ENCODE results near the gene ZGRF1. TPM values are rescaled to one million over a fixed set of nuclear protein-coding genes. Genes with fewer than 3 reads are reported as not detected.

ZGRF1 gene
- total RNA-seq, 1 donor from 2014 or later, result 7.1 TPM

DNA sequence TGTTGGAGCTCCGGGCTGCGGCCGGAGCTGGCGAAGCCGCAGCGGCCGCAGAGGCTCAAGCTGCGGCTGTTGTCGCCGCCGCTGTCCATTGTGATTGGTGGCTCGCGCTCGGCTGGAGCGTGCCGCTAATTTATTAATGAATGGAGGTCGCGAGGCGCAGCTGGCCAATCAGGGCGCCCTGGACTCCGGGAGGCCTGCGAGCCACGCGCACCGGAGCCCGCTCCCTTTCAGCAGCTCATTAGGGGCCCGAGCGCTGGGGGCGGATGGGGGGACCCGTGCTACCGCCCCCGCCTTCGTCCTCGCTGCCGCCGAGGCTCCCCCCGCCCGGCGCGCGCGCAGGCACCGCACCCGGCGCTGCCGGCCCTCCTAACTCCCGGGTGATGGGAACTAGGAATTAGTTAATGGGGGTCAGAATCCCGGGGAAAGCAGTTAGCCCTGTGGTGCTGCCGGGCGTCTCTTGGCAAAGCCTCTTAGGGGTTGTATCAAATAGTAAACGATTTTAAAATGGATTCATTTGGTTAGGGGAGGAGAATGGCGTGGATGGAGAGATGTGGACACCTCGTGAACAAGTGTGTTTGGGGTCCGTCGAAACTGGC, 120.1 kb downstream of the ZGRF1 start:
- DNase-seq (ENCODE audit: low read depth), result no peak
- TF ChIP-seq, protein P1, sequence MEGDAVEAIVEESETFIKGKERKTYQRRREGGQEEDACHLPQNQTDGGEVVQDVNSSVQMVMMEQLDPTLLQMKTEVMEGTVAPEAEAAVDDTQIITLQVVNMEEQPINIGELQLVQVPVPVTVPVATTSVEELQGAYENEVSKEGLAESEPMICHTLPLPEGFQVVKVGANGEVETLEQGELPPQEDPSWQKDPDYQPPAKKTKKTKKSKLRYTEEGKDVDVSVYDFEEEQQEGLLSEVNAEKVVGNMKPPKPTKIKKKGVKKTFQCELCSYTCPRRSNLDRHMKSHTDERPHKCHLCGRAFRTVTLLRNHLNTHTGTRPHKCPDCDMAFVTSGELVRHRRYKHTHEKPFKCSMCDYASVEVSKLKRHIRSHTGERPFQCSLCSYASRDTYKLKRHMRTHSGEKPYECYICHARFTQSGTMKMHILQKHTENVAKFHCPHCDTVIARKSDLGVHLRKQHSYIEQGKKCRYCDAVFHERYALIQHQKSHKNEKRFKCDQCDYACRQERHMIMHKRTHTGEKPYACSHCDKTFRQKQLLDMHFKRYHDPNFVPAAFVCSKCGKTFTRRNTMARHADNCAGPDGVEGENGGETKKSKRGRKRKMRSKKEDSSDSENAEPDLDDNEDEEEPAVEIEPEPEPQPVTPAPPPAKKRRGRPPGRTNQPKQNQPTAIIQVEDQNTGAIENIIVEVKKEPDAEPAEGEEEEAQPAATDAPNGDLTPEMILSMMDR (conservative IDR thresholded peaks at IDR 0.05; ENCODE audit: low read depth, low read length), result no peak
- H3K4me3 ChIP-seq (ENCODE audit: low read depth, low read length), result no peak overlapping the region

DNA sequence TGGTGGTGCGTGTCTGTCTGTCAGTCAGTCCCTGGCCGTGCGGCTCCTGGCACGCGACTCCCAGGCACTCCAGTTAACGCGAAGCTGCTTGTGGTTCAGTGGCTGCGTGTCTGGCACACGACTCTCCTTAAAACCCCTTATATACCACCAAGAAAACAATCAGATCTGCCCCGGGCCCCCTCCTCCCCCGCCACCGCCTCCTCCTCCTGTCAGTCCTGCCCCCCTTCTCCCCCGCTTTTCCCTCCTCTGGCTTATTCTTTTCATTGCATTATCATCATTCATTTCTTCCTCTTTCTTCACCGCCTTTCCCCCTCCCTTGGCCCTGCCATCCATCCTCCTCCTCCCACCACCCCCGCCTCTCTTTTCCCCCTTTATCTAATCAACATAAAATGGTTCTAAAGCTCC, 120.6 kb downstream of the ZGRF1 start, which contains the start of gene NEUROG2:
Gene NEUROG2, minus strand, starts transcription at position 115 of the 405 bp plus-strand sequence. CDS start 705 bp downstream, outside the sequence.
- peak within 1 kb of the TSS; percentile 54 for H3K4me3 ChIP-seq (ENCODE audit: low read depth, low read length)
- no peak for DNase-seq (ENCODE audit: low read depth)
- TF ChIP-seq, protein P1 (conservative IDR thresholded peaks at IDR 0.05; ENCODE audit: low read depth, low read length), result no peak

DNA sequence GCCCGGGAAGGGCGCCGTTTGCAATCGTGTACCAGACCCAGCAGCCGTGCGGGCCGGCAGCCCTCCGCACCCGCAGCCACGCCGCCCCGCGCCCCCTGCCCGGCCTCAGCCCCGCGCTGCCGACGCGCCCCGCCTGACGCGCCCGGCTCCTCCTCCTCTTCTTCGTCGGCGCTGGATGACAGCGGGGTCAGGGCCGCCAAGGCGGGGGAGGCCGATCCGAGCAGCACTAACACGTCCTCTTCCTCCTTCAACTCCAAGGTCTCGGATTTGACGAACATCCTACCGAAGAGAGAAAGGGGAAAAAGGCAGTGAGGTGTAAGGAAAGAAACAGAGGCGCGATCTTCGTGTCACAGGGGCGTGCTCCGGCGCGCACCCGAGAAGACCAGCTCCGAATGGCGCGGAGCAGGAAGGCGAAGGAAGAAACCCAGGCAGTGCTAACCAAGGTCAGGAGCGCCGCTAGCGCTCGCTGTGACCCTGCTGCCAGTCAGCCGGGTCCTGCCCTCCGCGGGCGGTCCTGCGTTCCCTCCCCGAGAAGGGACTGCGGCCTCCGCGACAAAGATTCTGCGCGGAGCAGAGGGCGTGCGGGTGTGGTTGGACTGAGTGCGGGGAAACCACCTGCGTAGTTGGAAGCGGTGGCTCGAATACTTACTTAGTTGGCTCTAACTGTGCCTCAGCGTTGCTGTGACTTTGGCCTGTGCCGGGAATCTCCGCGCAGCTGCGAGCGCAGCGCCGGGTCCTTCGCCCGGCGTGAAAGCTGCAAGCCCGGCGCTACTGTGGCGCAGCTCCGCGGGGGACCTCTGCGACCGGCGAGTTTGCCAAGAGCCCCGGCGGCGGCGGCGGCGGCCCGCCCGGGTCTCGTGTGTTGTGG, 121.3 kb downstream of the ZGRF1 start:
- TF ChIP-seq, protein P1 (conservative IDR thresholded peaks at IDR 0.05; ENCODE audit: low read depth, low read length), result no peak
- peak overlapping the region; percentile 54 for H3K4me3 ChIP-seq (ENCODE audit: low read depth, low read length)
- no peak for DNase-seq (ENCODE audit: low read depth)

DNA sequence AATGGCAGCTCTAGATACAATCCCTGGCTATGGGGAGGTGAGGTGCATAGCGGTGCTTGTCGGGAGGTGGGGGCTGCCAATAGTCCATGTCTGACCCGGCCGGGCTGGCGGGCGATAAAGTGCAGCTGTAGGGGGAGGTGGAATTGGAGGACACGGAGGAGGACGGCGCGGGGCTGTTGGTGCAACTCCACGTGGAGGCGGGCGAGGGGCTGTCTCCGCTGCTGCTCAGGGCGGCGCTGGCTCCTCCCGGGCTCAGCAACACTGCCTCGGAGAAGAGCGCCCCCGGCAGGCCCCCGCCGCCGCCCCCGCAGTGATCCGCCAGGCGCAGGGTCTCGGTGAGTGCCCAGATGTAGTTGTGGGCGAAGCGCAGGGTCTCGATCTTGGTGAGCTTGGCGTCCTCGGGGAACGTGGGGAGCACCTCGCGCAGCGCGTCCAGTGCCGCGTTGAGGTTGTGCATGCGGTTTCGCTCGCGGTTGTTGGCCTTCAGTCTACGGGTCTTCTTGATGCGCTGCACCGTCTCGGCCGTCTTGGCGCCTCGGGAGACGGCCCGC, 122.0 kb downstream of the ZGRF1 start:
- H3K4me3 ChIP-seq (ENCODE audit: low read depth, low read length), result peak overlapping the region; percentile 14
- no peak for DNase-seq (ENCODE audit: low read depth)
- TF ChIP-seq, protein P1 (conservative IDR thresholded peaks at IDR 0.05; ENCODE audit: low read depth, low read length), result no peak

DNA sequence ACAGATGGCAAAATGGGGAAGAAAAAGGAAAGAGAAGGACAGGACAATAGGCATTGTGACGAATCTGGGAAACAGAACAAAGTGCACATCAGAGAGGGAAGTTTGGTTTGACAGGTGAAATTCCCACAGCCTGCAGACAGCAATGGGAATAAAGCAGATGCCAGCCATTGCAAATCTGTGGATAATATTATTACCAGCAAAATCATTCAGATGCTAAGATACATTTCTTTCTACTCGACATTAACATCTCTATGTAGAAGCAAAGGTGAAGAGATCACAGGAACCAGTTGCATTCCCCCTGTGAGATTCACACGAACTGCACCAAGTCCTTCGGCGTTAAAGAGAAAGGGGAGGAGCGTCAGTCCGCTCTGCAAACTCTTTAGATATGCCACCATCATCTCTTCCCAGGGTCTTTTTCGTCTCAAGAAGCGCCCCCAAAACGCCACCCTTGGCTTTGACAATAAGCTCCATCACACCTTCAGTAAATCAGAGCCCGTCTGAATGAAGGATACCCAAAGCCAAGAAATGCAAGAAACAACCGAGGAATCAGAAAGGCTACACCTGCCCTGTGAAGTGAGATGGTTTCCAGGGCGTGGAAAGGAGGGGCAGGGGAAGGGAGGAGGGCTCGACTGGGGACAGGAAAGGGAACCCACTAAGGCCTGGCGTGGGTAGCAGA, 122.6 kb downstream of the ZGRF1 start:
- DNase-seq (ENCODE audit: low read depth), result no peak
- TF ChIP-seq, protein P1 (conservative IDR thresholded peaks at IDR 0.05; ENCODE audit: low read depth, low read length), result no peak
- H3K4me3 ChIP-seq (ENCODE audit: low read depth, low read length), result no peak overlapping the region

DNA sequence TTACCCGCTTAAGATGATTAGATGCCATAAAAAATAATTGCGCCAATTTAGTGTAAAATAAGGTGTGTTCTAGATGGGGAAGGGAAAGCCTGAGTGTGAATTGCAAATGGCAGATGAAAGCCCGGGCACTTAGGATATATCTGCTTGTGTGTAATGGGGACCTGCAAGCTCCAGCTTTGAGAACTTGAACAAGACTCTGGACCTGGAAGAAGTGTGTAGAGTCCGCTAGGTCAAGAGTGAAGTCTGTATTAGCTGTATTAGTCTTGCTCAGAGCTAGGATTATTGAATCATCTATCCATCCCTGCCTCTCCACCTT, 124.9 kb downstream of the ZGRF1 start:
- no peak for DNase-seq (ENCODE audit: low read depth)
- no peak overlapping the region for H3K4me3 ChIP-seq (ENCODE audit: low read depth, low read length)
- TF ChIP-seq, protein P1 (conservative IDR thresholded peaks at IDR 0.05; ENCODE audit: low read depth, low read length), result no peak

Measured in epithelial cell of proximal tubule (primary cell).